DND-41 (cell line): ENCODE data around the gene ZMIZ1.

ENCODE experiments used
- EZH2 ChIP-seq: IDR thresholded peaks from 3 replicates; pipeline ENCODE4 v1.6.1; 2012; ENCODE audit warnings: borderline replicate concordance, low read depth, mild to moderate bottlenecking, moderate library complexity, low read length, inconsistent platforms; ENCODE audit not compliant: severe bottlenecking
- TF ChIP-seq, protein P1 (sequence below): IDR thresholded peaks from 2 replicates; pipeline ENCODE4 v1.5.1; 2012; ENCODE audit warnings: borderline replicate concordance, low read length, moderate library complexity, mild to moderate bottlenecking; ENCODE audit not compliant: poor library complexity, severe bottlenecking; ENCODE audit errors: extremely low read depth

DNA sequence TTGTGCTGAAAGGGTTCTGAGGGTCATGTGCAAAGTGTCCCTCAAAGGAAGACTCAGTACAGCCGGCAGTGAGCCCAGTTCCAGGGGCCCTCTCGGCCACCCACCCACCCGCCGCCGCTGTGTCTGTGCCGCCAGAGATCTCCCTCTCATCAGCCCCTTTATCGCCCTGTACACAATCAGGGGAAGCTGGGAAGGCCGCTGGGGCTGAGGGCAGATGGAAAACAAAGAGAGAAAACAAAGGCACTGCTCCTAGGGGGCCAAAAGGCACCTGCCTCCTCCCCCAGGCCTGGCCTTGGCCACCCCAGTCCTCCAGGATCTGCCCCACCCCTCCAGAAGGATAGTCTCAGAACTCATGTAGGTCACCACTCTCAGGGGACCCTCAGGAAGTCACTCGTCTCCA, 67.0 kb downstream of the ZMIZ1 start:
- TF ChIP-seq, protein P1, sequence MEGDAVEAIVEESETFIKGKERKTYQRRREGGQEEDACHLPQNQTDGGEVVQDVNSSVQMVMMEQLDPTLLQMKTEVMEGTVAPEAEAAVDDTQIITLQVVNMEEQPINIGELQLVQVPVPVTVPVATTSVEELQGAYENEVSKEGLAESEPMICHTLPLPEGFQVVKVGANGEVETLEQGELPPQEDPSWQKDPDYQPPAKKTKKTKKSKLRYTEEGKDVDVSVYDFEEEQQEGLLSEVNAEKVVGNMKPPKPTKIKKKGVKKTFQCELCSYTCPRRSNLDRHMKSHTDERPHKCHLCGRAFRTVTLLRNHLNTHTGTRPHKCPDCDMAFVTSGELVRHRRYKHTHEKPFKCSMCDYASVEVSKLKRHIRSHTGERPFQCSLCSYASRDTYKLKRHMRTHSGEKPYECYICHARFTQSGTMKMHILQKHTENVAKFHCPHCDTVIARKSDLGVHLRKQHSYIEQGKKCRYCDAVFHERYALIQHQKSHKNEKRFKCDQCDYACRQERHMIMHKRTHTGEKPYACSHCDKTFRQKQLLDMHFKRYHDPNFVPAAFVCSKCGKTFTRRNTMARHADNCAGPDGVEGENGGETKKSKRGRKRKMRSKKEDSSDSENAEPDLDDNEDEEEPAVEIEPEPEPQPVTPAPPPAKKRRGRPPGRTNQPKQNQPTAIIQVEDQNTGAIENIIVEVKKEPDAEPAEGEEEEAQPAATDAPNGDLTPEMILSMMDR = no peak
- no peak for TF ChIP-seq EZH2
